Articular chondrocyte of knee joint (primary cell): Measurements from ENCODE around the gene PIP4K2B. TPM values are rescaled to one million over a fixed set of nuclear protein-coding genes. Genes with fewer than 3 reads are reported as not detected.
A peak's percentile ranks its signal among the peaks of the same experiment; 100 is the strongest.

Experiments used
- small RNA-seq: library from RNA; depleted of rRNA; stranded (forward); fragments of <200 nt; gene quantifications from one replicate; pipeline ENCODE3, GENCODE V24; 2012
- total RNA-seq: library from RNA; depleted of rRNA; stranded (reverse); fragments of >200 nt; gene quantifications from 2 replicates; pipeline ENCODE4 v1.2.3, GENCODE V29; 2012

The PIP4K2B gene
- total RNA-seq = 42.5 and 42.6 TPM in 2 replicates

DNA sequence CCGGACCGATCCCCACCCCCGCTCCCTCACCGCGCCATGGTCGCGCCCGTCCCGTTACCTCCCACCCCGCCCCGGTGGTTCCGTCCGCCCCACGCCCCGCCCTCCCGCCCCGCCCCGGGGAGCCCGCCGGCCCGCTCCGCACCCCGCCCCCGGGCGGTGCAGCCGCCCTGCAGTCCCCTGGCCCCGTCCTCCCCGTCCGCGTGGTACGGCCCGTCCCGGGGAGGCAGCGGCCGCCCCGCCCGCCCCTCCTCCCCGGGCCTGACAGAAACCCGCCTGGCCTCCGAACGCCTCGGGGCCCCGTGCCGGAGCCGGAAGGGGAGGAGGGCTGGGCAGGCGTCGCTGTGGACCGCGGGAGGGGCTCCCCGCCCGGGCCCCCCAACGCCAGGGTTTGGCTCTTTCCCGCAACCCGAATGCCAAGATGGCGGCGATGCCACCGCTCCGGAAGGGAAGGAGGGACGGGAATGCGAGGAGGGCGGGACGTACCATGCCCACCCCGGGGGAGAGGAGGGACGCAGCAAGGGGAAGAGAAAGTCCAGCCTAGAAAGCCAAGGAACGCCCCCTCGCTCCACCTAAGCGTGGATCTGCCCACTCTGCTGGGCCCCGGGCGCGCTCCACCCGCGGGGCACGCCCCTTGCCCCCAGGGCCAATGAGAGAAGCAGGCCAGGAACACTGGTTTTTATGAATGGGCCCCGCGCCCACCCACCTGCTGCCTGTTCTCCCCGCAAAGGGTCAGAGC is at the start of gene PIP4K2B:
Gene PIP4K2B (minus strand): TSS at position 56 of the 736 bp plus-strand sequence. CDS start 132 bp downstream, outside the sequence.

DNA sequence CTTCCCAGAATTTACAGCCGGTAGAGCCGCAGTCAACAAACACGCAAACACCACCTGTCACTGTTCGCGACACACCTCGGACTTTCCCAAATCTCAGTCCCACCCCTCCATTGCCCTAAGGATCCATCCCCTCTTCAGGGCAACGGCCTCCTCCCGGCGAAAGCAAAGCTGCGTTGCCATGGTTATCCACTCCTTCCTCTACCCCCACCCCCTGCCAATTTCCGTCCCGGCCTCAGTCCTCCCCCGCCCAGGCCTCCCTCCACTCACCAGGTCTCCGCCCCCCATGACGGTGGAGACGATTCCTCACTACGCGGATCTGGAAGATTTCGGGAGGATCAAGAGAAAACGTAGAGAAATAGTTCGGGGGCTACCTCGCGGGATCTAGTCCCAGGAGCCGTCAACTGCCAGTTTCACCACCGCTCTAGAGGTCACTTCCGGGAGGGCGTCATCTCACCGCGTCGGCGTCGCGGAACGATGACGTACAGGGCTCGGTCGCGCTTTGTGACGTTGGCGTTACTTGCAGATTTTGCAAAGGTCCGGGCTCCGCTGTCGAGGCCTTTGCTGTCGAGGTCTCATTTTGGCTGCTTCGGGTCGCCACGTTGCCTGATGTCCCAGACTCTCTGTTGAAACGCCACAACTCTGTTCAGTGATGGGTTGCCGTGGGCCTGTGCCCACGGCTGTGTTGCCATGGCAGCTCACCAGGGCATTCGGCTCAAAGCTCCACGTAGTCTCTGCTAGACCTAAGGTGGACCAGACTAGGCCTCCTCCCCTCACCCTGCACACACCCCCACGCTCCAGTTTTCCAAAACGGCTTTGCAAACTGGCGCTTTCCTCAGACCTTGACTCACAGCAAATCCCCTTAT is 25.8 kb upstream of the PIP4K2B start, which contains the start of gene CWC25:
Gene CWC25 (minus strand): TSS at position 423 of the 863 bp plus-strand sequence. CDS start 138 bp downstream, at position 285.

DNA sequence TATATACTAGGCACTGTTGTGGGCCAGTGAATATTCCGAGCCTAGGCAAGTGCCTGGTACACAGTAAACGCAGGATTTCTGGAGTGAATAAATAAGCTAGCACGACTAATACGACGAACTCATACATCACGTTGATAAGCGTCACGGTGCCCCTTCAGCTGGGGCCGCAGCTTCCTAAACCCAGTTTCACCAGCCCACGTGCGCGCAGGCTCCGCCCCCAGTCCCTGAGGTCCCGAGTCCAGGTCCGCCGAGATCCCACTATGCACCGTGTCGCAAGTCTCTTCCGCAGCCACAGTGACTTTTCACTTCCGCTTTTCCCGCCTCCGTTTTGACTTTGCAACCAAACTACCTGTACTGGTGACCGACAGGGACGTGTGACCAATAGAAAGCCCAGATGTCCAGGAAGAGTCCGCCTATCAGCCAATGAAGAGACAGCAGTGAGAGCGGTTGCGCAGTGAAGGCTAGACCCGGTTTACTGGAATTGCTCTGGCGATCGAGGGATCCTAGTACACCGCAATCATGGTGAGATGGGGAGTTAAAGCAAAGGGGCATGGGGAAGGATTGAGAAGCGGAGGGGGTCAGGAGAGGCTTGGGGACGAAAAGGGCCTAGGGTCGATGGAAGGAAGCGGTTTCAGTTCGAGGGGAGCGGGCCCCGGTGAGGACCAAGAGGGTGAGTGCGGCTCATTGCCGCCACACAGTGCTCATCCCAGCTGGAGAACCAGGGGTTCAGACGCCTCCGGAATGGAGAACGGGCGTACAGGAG is 46.9 kb downstream of the PIP4K2B start, which contains the start of gene PSMB3:
Gene PSMB3 (plus strand): TSS at position 434 of the 763 bp plus-strand sequence. CDS start 86 bp downstream, at position 520.

DNA sequence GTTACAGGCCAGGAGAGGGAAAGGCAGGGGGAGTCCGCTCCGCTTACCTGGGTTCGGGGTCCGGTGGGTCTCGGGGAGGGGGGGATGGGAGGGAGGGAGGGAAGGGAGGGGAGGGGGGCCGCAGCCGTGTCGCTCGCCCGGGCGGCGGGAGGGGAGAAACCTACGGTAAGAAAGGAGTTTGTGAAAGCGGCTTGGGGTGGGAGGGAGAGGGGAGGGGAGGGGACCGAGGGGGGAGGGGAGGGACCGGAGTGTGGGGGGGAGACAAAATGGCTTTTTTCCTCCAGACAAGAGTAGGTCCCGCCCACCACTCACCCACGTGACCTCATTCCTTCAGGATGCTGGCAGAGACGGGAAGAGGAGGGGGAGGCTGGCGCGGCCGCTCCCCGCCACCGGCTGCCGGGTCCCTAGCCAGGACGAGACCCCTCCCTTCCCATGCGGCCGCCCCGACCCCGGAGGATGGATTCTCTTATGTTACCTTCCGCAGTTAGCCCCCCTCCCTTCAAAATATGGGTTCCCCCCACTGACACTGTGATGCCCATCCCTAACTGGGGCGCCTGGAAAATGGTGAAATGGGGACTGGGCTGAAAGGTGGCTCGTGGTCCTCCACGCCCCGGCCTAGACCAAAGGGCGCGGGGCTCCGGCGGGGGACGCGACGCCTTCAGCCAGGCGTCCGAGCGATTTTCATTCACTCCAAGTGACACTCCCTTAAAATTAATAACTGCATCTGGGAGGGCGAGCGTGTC is 51.0 kb downstream of the PIP4K2B start, which contains the start of gene PCGF2:
Gene PCGF2 (minus strand): TSS at position 188 of the 743 bp plus-strand sequence. CDS start 7,934 bp downstream, outside the sequence.

DNA sequence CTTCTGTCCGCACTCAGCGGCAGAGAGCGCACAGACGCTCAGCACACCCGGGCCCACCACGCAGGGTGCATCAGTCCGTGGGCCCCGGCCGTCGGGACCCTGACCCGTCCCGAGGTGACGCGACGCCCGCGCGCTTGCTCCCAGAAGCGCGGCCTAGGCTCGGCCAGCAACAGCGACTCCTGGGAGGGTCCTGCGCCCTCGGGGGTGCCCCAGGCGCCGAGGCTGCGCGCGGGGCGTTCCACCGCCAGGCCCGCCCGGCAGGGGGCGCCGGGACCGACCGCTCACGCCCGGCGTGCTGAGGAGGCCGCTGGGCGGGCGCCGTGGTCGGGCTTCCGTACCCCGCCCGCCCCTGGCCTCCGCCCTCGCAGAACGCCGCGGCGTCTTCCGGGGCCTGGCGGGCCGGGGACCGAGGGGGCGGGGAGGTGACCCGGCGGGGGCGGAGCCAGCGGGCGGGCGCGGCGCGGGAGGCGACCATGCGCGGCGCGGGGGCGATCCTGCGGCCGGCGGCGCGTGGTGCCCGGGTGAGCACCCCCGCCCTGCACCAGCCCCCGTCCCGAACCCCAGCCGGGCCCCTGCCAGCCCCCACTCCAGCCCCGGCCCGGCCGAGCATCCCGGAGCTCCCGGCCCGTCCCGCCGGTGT is 69.3 kb downstream of the PIP4K2B start, which contains the start of gene CISD3:
Gene CISD3 (plus strand): TSS at position 456 of the 640 bp plus-strand sequence. CDS start 18 bp downstream, at position 474.

Small RNA genes within 50 kb of the gene (small RNA-seq; reads per million reads assigned to genes)
- gene MIR4726 (not detected), gene MIR4727 (not detected), gene RNA5SP440 (0.46 reads per million, percentile 9 among the genes with 10 or more reads in this experiment), gene RNU6-866P (not detected)

Other genes starting within 250 kb of the PIP4K2B start
- gene SRCIN1, start 193.6 kb downstream of the PIP4K2B start, total RNA-seq = under 0.01 and 0.11 TPM in 2 replicates
- 1.1 and 1.7 TPM in 2 replicates for gene EPOP, start 124.6 kb downstream of the PIP4K2B start, total RNA-seq
- 27.1 and 30.6 TPM in 2 replicates for gene MLLT6, start 94.3 kb downstream of the PIP4K2B start, total RNA-seq
- 3.8 and 4.6 TPM in 2 replicates for gene CISD3, start 69.2 kb downstream of the PIP4K2B start, total RNA-seq
- gene PCGF2, start 51.2 kb downstream of the PIP4K2B start, total RNA-seq = 3.5 and 3.8 TPM in 2 replicates
- gene PSMB3, start 46.8 kb downstream of the PIP4K2B start, total RNA-seq = 236 and 243 TPM in 2 replicates
- gene CWC25, start 25.8 kb upstream of the PIP4K2B start, total RNA-seq = 11.6 and 13.1 TPM in 2 replicates
- 1,226 and 1,441 TPM in 2 replicates for gene RPL23, start 54.2 kb upstream of the PIP4K2B start, total RNA-seq
- gene LASP1, start 70.5 kb upstream of the PIP4K2B start, total RNA-seq = 140 and 177 TPM in 2 replicates
- 0.13 TPM in 1 of 2 replicates, not detected in the other for gene FBXO47, start 167.8 kb upstream of the PIP4K2B start, total RNA-seq